ENCODE measurements around the gene COL24A1.
"Not testable (repeated sequence)": the region's sequence is repeated elsewhere in the genome, so short reads cannot be mapped to it uniquely, and the experiment has no call there.

The COL24A1 gene

DNA sequence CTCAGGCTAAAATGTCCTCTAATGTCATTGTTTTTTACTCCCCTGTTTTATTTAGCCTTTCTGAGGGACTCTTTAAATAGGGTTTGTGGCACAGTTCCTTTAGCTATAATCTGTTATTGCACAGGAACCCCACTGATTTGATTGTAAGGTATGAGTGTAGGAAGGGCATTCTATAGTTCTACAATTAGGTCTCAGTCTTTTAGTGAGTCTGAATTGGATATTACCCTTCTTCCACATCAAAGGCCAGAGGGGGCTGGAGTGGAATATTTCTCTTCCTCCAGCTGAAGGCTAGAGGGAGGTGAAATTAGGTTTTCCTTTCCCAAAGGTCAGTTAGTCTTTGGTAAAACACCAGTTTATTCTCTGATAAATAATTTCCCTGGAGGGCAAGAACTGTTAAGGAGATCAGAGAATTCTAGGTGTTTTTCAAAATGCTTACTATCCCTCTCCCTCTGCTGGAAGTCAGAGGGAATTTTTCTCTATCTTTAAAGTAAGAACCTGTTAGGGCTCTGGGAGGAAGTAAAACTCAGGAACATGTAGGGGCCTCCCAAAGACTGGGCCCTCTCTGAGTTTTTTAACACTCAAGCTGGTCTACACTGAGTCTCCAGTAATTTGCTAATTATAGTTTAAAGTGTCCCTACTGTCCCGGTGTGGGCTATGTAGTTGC lies 272.1 kb downstream of the COL24A1 start:
- TF ChIP-seq, protein P1, sequence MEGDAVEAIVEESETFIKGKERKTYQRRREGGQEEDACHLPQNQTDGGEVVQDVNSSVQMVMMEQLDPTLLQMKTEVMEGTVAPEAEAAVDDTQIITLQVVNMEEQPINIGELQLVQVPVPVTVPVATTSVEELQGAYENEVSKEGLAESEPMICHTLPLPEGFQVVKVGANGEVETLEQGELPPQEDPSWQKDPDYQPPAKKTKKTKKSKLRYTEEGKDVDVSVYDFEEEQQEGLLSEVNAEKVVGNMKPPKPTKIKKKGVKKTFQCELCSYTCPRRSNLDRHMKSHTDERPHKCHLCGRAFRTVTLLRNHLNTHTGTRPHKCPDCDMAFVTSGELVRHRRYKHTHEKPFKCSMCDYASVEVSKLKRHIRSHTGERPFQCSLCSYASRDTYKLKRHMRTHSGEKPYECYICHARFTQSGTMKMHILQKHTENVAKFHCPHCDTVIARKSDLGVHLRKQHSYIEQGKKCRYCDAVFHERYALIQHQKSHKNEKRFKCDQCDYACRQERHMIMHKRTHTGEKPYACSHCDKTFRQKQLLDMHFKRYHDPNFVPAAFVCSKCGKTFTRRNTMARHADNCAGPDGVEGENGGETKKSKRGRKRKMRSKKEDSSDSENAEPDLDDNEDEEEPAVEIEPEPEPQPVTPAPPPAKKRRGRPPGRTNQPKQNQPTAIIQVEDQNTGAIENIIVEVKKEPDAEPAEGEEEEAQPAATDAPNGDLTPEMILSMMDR (conservative IDR thresholded peaks at IDR 0.05; ENCODE audit: low read depth) = peak; percentile 16; the same call in 1 of the 2 replicates
- no peak overlapping the region for H3K27ac ChIP-seq
- ChIA-PET POLR2A (ENCODE audit: low non-redundant PET) (no interaction called here), CTCF (interaction anchor here (0.5 to 0.9 kb wide), 5 partner anchors 10 to 225 kb away, joined by 3 read pairs; no protein-coding TSS in a partner anchor)
- DNase-seq (ENCODE audit: low spot score) = peak; percentile 30

DNA sequence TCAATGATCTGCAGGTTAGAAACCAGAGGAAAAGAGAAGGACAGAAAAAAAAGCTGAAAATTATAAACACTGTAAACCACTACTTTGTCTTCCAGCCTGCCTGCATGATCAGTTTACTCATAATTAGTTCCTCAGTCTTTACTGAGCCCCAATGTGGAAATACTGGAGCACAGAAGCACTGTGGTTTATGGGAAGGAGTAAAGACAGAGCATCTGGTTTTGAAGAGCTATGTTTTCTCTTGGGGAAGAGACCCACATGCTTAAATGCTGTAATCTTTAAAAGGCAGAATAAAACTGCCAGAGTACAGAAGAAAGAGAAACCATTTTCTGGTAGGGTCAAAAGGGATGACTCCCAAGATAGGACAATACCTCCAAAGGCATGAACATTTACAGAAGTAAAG lies 289.4 kb downstream of the COL24A1 start:
- CTCF ChIA-PET = interaction anchor here (0.7 kb wide), 1 partner anchor 1968 kb away, joined by 3 read pairs; no protein-coding TSS in a partner anchor
- no peak for DNase-seq (ENCODE audit: low spot score)
- no peak overlapping the region for H3K27ac ChIP-seq
- POLR2A ChIA-PET (ENCODE audit: low non-redundant PET) = no interaction called here
- TF ChIP-seq, protein P1 (conservative IDR thresholded peaks at IDR 0.05; ENCODE audit: low read depth) = no peak

DNA sequence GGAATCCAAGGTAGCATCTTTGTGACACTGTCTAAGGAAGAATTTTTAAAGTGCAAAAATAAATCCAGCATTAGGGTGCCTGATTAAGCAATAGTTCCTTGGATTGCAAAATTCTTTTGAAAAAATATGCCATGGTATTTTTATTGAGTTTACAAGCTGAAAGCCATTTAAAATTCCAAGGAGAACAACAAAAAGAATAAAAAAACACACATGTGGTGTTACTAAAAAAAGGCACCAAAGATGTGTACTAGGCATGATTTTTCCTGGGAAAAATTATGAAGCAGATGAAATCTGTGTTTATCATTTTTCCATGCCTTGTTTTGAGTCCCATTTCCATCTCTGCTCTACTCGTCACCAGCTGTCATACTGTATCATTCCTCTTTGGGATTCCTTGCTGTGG lies 291.4 kb downstream of the COL24A1 start:
- ChIA-PET POLR2A (ENCODE audit: low non-redundant PET) (no interaction called here), CTCF (no interaction called here)
- no peak for DNase-seq (ENCODE audit: low spot score)
- TF ChIP-seq, protein P1 (conservative IDR thresholded peaks at IDR 0.05; ENCODE audit: low read depth) = no peak
- H3K27ac ChIP-seq = no peak overlapping the region

DNA sequence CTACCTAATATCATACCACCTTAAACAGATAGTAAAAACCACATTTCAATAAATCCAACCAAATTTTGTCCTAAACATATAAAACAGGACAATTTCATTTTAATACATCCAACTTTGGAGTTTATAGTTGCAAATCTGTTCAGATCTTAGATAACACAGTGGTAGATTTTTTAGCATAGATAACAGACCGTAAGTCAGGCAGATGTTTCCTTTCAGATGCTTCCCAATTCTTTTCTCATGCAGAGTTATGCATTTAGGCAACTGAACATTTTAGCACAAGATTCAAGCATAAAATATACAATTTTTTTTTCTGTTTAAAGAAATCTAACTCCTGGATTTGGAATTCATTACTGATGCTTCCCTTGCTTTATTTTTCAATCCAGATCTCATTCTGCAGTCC lies 291.8 kb downstream of the COL24A1 start:
- no peak for DNase-seq (ENCODE audit: low spot score)
- ChIA-PET POLR2A (ENCODE audit: low non-redundant PET) (no interaction called here), CTCF (no interaction called here)
- H3K27ac ChIP-seq = no peak overlapping the region
- TF ChIP-seq, protein P1 (conservative IDR thresholded peaks at IDR 0.05; ENCODE audit: low read depth) = no peak

DNA sequence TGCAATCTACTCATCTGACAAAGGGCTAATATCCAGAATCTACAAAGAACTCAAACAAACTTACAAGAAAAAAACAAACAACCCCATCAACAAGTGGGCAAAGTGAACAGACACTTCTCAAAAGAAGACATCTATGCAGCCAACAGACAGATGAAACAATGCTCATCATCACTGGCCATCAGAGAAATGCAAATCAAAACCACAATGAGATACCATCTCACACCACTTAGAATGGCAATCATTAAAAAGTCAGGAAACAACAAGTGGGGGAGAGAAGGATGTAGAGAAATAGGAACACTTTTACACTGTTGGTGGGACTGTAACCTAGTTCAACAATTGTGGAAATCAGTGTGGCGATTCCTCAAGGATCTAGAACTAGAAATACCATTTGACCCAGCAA lies 292.9 kb downstream of the COL24A1 start:
- POLR2A ChIA-PET (ENCODE audit: low non-redundant PET); H3K27ac ChIP-seq; CTCF ChIA-PET; DNase-seq (ENCODE audit: low spot score): not testable (repeated sequence)

DNA sequence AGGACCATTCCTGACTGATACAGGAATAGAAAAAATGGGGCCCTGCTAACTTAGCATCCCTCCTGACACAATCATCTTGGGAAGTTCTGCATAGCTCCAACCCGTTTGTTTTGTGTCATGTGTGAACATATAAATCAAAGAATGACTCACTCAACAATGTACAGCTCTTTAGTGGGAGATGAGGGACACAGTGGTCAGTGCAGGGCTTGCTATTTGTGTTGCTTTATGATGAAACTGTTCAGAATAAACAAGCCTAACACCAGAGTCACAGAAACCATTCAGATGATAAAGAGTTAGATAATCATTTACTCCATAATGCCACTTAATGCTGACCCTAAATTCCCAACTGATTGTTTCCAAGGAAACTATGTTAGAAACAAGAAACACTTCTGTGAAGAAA lies 294.1 kb downstream of the COL24A1 start:
- no peak for DNase-seq (ENCODE audit: low spot score)
- ChIA-PET POLR2A (ENCODE audit: low non-redundant PET) (no interaction called here), CTCF (no interaction called here)
- H3K27ac ChIP-seq = no peak overlapping the region
- TF ChIP-seq, protein P1 (conservative IDR thresholded peaks at IDR 0.05; ENCODE audit: low read depth) = no peak

DNA sequence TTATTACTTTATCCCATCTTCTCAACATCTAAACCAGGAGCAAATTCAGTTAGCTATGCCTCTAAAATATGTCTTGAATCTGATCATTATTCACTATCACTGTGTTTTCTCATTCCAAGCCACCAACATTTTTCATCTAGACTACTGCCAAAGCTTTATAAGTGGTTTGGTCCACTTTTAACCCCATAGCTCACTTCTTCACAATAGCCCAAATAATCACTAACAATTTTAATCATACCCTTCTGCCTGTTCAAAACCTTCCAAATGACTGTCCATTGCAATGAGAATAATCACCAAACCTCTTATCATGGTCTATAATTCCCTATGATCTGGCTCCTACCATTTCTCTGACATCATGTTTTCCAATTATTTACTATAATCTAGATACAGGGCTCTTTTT lies 298.6 kb downstream of the COL24A1 start:
- TF ChIP-seq, protein P1 (conservative IDR thresholded peaks at IDR 0.05; ENCODE audit: low read depth) = no peak
- ChIA-PET POLR2A (ENCODE audit: low non-redundant PET) (no interaction called here), CTCF (interaction anchor here (0.7 kb wide), 1 partner anchor 54 kb away, joined by 4 read pairs; no protein-coding TSS in a partner anchor)
- H3K27ac ChIP-seq = no peak overlapping the region
- no peak for DNase-seq (ENCODE audit: low spot score)
